Measurements from ENCODE around the gene ARHGAP19.

The ARHGAP19 gene

DNA sequence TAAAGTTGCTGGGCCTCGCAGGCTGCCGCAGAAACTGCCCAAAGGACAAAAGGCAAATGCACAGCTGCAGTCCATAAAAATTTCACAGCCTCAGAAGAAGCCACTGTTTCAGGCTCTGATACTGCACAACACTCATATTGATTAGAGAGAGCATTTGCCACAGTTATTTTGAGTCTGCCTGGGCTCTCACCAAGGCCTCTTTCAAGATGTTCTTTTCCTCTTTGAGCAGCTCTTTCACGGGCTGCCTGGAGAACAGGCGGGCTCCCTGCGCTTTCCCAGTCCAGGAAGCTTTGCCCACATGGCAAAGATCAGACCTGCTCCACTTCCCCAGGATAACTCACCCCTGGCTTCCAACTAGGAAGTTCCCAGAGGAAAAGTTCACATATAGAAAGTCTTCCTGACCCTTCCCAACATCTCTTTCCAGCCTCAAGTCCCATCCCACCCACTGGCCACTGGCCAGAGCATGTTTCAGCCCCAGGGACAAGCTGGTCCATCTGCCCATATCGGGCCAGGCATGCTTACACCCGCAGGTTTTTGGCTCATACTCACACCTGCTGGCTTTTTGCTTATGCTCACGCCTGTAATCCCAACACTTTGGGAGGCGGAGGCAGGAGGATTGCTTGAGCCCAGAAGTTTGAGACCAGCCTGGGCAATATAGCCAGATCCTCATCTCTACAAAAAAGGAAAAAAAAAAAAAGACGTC, 110.0 kb downstream of the ARHGAP19 start:
- no peak overlapping the region for H3K4me3 ChIP-seq
- no peaks in the 10 kb centered on the region for H3K36me3 ChIP-seq (ENCODE audit: insufficient read depth, low read length)
- H3K9me3 ChIP-seq (ENCODE audit: low read depth, low read length) = no peaks in the 10 kb centered on the region
- DNase-seq (ENCODE audit: low read depth, low spot score) = no peak
- no peak overlapping the region for H3K9ac ChIP-seq (ENCODE audit: insufficient read length)
- TF ChIP-seq EZH2 (IDR thresholded peaks at IDR 0.05) = no peak
- TF ChIP-seq POLR2AphosphoS5 (IDR thresholded peaks at IDR 0.05; ENCODE audit: borderline replicate concordance, low read depth, low read length) = no peak
- TF ChIP-seq FOXP2 (optimal IDR thresholded peaks at IDR 0.05; ENCODE audit: control extremely low read depth, extremely low read length, insufficient read depth) = no peak
- no peak overlapping the region for H3K27ac ChIP-seq

DNA sequence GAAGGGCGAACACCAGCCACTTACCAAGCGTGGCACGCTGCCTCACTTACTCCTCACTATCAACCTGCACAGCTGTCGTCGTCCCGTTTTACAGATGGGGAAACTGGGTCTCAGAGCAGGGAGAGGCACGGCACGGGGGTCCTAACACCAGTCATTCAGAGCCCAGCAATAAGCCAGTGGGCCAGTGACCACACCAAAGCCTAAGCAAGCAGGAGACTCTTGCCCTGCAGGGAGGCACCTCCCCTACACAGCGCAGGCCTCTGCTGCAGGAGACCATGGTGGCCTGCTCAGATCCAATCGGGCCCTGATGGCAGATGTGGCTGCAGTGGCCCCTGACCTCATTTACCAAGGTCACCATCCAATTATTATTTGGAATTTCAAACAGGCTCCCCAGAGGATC, 111.5 kb downstream of the ARHGAP19 start:
- Histone ChIP-seq H3K4me3 (no peak overlapping the region), H3K9ac (ENCODE audit: insufficient read length) (no peak overlapping the region), H3K9me3 (ENCODE audit: low read depth, low read length) (no peaks in the 10 kb centered on the region), H3K36me3 (ENCODE audit: insufficient read depth, low read length) (no peaks in the 10 kb centered on the region), H3K27ac (no peak overlapping the region)
- DNase-seq (ENCODE audit: low read depth, low spot score) = no peak
- TF ChIP-seq FOXP2 (optimal IDR thresholded peaks at IDR 0.05; ENCODE audit: control extremely low read depth, extremely low read length, insufficient read depth) = no peak
- no peak for TF ChIP-seq EZH2 (IDR thresholded peaks at IDR 0.05)
- TF ChIP-seq POLR2AphosphoS5 (IDR thresholded peaks at IDR 0.05; ENCODE audit: borderline replicate concordance, low read depth, low read length) = no peak

DNA sequence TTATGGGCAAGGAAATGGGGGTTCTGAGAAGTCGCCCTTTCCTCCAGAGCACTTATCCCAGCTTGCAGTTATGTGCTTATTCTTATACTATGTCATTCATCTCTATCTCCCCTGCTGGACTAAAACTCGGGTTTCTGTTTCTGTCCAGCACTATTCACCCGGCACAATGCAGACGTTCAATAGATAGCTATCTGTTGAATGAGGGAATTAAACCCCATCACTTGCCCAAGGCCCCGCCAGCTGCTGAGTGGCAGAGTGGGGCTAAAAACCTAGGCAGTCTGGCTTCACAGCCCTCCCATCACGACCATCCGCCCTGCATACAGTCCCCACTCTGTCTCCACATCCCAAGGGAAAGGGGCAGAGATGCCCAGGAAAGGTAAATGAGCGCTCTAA, 112.1 kb downstream of the ARHGAP19 start:
- Histone ChIP-seq H3K9me3 (ENCODE audit: low read depth, low read length) (no peaks in the 10 kb centered on the region), H3K36me3 (ENCODE audit: insufficient read depth, low read length) (no peaks in the 10 kb centered on the region), H3K27ac (no peak overlapping the region), H3K9ac (ENCODE audit: insufficient read length) (no peak overlapping the region), H3K4me3 (no peak overlapping the region)
- DNase-seq (ENCODE audit: low read depth, low spot score) = no peak
- TF ChIP-seq EZH2 (IDR thresholded peaks at IDR 0.05) = no peak
- no peak for TF ChIP-seq POLR2AphosphoS5 (IDR thresholded peaks at IDR 0.05; ENCODE audit: borderline replicate concordance, low read depth, low read length)
- no peak for TF ChIP-seq FOXP2 (optimal IDR thresholded peaks at IDR 0.05; ENCODE audit: control extremely low read depth, extremely low read length, insufficient read depth)

DNA sequence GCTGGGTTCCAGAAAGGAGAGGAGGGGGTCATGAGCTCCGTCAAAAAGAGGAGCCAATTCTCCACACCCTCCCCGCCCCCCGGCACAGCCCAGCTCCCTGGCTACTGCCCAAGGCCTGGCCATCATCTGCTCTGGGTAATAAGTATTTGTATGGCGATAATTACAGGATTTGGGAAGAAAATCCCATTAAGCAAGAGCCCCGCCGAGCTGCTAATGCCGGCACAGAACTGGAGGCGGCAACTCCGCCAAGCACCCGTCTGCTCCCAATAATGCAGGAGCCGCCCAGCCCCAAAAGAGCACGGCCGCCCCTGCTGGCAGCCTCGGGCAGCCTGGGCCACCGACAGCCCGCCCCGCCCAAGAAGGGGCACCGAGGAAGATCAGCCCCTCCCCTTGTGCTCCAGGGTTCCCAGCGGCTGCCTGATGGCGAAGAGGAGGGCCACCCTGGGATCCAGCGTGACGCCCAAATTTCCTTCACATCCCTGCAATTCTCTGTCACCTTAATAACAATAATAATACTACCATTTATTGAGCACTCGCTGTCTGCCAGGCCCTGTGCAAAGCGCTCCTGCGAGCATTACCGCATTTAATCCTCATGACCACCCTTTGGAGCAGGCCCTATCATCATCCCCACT, 112.6 kb downstream of the ARHGAP19 start:
- H3K9ac ChIP-seq (ENCODE audit: insufficient read length) = no peak overlapping the region
- TF ChIP-seq FOXP2 (optimal IDR thresholded peaks at IDR 0.05; ENCODE audit: control extremely low read depth, extremely low read length, insufficient read depth) = no peak
- TF ChIP-seq POLR2AphosphoS5 (IDR thresholded peaks at IDR 0.05; ENCODE audit: borderline replicate concordance, low read depth, low read length) = no peak
- no peak for TF ChIP-seq EZH2 (IDR thresholded peaks at IDR 0.05)
- no peak for DNase-seq (ENCODE audit: low read depth, low spot score)
- no peaks in the 10 kb centered on the region for H3K36me3 ChIP-seq (ENCODE audit: insufficient read depth, low read length)
- H3K9me3 ChIP-seq (ENCODE audit: low read depth, low read length) = no peaks in the 10 kb centered on the region
- H3K4me3 ChIP-seq = no peak overlapping the region
- no peak overlapping the region for H3K27ac ChIP-seq

DNA sequence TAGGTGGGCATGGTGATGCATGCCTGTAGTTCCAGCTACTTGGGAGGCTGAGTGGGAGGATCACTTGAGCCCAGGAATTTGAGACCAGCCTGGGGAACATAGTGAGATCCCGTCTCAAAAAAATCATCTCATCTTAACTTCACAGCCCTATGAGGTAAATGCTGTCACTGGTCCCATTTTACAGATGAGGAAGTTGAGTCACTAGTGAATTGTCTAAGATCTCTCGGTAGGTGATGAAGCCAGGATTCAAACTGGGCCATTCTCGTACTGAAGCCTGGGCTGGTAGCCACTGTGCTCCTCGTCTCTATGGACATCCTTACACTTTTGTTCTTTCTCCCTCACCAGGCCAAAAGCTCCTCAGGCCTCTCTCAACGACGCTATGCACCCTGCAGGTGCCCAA, 113.1 kb downstream of the ARHGAP19 start:
- Histone ChIP-seq H3K9me3 (ENCODE audit: low read depth, low read length) (no peaks in the 10 kb centered on the region), H3K9ac (ENCODE audit: insufficient read length) (no peak overlapping the region), H3K27ac (no peak overlapping the region), H3K36me3 (ENCODE audit: insufficient read depth, low read length) (no peaks in the 10 kb centered on the region), H3K4me3 (no peak overlapping the region)
- DNase-seq (ENCODE audit: low read depth, low spot score) = no peak
- no peak for TF ChIP-seq FOXP2 (optimal IDR thresholded peaks at IDR 0.05; ENCODE audit: control extremely low read depth, extremely low read length, insufficient read depth)
- no peak for TF ChIP-seq EZH2 (IDR thresholded peaks at IDR 0.05)

DNA sequence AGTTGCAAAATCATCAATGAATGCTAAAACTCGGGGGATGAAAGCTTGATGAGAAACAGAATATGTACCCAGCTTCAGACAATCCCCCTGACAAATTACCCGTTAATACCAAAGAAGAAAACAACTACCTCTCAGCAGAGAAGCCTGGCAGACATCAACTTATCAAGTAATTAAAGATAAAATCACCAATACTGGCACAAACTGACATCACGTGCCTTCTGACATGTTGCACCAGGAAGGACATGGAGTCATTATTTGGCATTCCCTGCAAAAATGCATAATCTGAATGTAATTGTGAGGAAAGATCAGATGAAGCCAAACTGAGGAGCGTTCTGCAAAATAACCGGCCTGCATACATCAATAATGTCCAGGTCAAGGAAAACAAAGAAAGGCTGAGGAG, 114.4 kb downstream of the ARHGAP19 start:
- Histone ChIP-seq H3K9me3 (ENCODE audit: low read depth, low read length) (no peaks in the 10 kb centered on the region), H3K4me3 (no peak overlapping the region), H3K36me3 (ENCODE audit: insufficient read depth, low read length) (no peaks in the 10 kb centered on the region), H3K9ac (ENCODE audit: insufficient read length) (no peak overlapping the region), H3K27ac (no peak overlapping the region)
- no peak for TF ChIP-seq POLR2AphosphoS5 (IDR thresholded peaks at IDR 0.05; ENCODE audit: borderline replicate concordance, low read depth, low read length)
- TF ChIP-seq EZH2 (IDR thresholded peaks at IDR 0.05) = no peak
- no peak for TF ChIP-seq FOXP2 (optimal IDR thresholded peaks at IDR 0.05; ENCODE audit: control extremely low read depth, extremely low read length, insufficient read depth)
- no peak for DNase-seq (ENCODE audit: low read depth, low spot score)

GRCh38 chr10:97176226-97176625, 116.2 kb downstream of the ARHGAP19 start:
- Histone ChIP-seq H3K9me3 (ENCODE audit: low read depth, low read length) (no peaks in the 10 kb centered on the region), H3K27ac (no peak overlapping the region), H3K9ac (ENCODE audit: insufficient read length) (no peak overlapping the region), H3K4me3 (no peak overlapping the region), H3K36me3 (ENCODE audit: insufficient read depth, low read length) (no peaks in the 10 kb centered on the region)
- DNase-seq (ENCODE audit: low read depth, low spot score) = no peak
- TF ChIP-seq FOXP2 (optimal IDR thresholded peaks at IDR 0.05; ENCODE audit: control extremely low read depth, extremely low read length, insufficient read depth) (no peak), POLR2AphosphoS5 (IDR thresholded peaks at IDR 0.05; ENCODE audit: borderline replicate concordance, low read depth, low read length) (no peak), EZH2 (IDR thresholded peaks at IDR 0.05) (no peak)

GRCh38 chr10:97175586-97175985, 116.9 kb downstream of the ARHGAP19 start:
- no peak overlapping the region for H3K4me3 ChIP-seq
- no peak overlapping the region for H3K27ac ChIP-seq
- no peak for DNase-seq (ENCODE audit: low read depth, low spot score)
- no peak overlapping the region for H3K9ac ChIP-seq (ENCODE audit: insufficient read length)
- TF ChIP-seq EZH2 (IDR thresholded peaks at IDR 0.05) (no peak), POLR2AphosphoS5 (IDR thresholded peaks at IDR 0.05; ENCODE audit: borderline replicate concordance, low read depth, low read length) (no peak), FOXP2 (optimal IDR thresholded peaks at IDR 0.05; ENCODE audit: control extremely low read depth, extremely low read length, insufficient read depth) (no peak)
- H3K36me3 ChIP-seq (ENCODE audit: insufficient read depth, low read length) = no peaks in the 10 kb centered on the region
- H3K9me3 ChIP-seq (ENCODE audit: low read depth, low read length) = no peaks in the 10 kb centered on the region
